Measurements from ENCODE around the gene TPT1.
A peak's percentile ranks its signal among the peaks of the same experiment; 100 is the strongest.

The TPT1 gene

DNA sequence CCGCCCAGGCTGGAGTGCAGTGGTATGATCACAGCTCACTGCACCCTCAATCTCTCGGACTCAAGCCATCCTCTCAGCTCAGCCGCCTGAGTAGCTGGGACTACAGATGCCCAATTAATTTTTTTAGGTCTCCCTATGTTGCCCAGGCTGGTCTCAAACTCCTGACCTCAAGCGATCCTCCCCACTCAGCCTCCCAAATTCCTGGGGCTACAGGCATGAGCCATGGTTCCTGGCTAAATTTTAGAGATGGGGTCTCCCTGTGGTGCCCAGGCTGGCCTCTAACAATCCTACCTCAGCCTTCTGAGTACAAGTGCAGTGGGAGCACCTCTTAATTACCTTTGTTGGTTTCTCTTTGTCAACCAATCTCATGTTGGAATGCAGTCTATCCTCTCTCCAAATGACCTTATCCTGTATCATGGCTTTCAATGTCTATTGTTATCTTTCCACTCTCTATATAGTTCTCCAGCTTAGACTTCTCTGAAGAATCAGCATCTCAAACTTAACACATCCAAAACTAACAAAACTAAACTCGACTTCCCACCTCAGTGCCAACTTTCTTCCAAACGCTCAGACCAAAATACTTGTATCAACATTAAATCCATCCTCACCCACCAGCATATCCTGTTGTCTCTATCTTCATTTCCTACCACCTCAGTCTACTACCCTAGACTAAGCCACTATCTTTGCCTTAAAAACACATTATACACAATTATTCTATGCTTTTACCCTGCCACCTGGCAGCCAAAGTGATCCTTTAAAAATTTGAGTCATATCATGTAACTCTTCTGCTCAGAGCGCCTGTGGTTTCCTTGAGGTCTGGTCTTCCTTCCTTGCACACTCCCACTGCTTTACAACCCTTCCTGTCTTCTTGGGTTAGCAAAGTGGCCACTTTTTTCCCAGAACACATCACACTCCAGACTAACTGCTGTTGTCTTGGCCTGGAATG lies 6.7 kb downstream of the TPT1 start:
- peak; percentile 63 for DNase-seq (ENCODE audit: low read depth)

DNA sequence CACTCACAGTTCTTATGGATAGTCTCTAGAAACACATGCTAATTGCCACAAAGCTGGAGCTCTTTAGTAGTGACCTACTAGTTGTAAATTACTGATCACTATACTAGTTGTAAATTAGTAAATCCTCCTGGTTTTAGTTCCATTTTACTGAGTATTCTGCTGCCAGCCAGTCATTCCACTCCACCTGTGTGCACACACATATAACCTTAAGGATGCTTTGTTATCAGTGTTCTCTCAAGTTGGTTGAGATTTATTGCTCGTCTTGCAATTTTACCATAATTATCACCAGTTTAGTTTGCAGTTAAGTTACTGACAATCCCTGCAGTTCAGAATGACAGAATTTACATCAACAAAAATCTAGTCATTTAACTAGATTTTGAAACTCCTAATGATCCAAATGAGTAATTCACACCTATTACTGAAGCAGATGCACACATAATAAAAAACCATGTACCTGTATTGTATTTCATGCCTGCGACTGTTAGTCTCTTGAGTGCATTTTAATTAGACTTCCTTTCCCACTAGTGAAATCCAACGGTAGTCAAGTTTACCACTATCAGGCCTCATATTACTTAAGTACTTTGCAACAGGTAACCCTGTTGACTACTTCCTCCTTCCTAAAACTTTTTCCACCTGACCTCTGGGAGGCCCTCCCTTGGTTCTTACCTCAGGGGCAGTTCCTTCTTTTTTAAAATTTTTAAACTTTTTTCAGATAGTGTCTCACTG lies 7.6 kb downstream of the TPT1 start:
- DNase-seq (ENCODE audit: low read depth), result no peak

DNA sequence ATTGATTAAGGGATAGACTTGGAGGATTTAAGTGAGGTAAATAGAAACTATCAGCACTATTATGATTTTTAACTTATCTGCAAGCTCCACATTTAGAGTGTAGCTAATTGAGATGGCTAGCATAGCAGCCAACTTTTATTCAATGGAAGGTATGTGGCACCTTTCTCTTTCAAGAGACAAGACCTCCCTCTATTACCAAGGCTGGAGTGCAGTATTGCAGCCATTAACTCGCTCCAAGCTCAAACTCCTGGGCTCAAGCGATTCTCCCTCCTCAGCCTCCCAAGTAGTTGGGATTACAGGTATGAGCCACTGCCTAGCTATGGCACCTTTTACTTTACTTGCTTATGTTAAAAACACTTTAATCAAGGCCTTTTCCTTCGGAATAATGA lies 8.2 kb downstream of the TPT1 start:
- DNase-seq (ENCODE audit: low read depth), result no peak

DNA sequence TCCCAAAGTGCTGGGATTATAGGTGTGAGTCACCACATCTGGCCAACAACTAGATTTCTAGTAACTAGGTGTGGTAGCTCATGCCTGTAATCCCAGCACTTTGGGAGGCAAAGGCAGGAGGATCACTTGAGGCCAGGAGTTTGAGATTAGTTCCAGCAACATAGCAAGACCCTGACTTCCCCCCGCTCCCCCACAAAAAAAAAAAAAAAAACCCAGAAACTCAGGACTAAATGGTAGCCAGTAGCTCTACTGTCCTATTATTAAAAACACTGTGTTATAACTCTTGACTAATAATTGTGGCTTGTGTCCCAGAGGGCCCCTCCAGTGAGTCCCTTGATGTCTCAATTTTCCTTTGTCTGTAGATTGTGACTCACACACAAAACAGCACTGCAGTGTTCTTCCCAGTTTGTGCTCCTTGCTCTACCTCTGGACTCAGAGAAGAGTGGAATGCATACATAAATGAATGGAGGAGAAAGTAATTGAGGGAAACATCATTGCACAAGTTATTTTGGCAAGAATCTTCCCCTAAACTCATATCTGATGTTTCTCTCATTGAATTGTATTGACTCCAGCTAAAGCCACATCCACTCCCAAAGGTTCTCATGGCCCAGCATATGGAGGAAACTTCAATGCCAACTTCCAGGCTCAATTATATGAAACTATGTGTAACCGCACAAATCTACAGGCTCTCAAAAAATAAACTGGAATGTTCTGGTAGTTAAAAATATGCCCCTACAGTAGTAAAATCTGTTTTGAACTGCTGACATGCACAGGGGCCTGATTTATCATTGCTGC lies 8.8 kb downstream of the TPT1 start:
- DNase-seq (ENCODE audit: low read depth), result peak; percentile 87

DNA sequence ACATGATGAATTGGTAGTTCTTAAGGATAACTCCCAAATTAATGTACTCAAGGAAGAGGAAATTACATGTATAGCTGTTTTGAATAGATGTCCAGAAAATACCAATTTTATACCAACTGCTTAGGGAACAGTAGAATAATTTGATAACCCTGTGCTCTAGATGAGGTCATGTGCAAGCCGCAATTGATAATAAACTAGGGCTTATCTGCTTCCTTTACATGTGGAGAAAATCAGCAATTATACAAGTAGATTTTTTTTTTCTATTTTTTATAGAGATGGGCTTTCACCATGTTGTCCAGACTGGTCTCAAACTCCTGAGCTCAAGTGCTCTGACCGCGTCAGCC lies 9.3 kb downstream of the TPT1 start:
- DNase-seq (ENCODE audit: low read depth), result no peak

DNA sequence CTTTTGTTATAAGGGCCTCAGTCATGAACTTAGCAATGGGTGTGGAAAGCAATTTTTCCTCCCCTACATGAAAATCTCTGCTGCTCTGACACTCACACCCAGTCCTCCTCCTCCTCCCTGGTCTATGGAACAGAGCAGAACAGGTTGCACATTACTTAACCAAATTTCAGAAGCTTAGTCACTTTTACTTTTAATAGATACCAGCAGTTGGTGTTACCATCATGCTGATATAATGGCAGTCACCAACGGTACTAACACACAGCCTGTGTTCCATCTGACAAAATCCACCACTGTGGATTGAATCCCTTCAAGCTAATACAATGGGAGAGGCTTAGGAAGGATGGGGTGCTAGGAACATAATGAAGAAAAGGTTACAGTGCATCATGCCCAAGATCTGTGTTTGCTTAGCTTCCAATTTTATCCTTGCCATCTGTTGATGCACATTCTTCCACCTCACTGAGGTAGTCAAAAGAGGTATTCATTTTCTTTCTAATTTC lies 9.8 kb downstream of the TPT1 start:
- DNase-seq (ENCODE audit: low read depth), result no peak

DNA sequence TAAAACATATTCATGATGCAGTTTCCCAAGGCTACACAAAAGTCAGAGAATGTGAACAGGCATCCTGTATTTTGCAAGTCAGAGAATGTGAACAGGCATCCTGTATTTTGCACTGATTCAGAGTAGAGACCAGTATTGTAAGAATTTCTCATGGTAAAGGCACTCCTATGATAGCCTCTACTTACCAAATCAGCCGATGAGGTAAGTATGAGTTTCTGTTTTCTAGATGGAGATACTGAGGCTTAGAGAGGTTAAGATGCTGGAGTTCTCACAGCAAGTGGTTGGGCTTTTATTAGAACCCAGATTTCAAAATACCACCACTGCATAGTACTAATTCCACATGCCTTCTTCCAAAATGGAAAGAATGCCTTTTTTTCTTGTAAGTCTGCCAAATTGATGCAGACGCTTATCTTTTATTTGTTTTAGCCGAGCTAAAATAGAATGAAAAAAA lies 12.3 kb downstream of the TPT1 start:
- DNase-seq (ENCODE audit: low read depth), result peak; percentile 90

DNA sequence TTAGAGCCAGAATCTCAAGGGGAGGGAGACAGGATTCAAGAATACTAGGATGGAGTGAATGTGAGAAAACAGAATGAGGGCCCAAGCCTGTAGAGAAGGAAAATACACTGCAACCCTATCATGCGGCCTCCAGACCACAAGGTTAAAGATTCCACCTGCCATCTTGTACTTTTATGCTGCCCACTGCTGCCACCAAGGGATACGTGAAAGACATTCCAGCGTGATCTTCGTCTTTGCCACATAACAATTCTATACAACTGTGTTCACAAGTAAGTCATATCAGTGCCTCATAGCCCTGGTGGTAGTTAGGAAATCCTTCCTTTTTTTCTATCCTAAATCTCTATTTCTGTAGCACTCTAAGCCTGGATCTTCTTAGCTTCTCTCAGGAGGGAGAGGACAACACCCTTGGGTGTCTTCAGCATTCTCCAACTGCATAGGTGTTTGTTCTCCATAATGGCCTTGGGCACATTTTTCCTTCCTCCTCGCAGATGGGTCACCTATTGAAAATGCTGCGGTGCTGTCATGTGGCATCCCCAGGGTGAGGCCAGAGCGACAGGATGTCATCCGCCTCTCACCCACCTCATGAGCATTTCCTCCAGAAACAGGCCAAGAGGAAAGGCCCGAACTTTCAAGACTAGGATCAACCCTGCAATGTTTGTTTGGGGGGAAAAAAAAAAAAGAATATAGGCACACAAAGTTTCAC lies 13.6 kb downstream of the TPT1 start:
- DNase-seq (ENCODE audit: low read depth), result no peak

DNA sequence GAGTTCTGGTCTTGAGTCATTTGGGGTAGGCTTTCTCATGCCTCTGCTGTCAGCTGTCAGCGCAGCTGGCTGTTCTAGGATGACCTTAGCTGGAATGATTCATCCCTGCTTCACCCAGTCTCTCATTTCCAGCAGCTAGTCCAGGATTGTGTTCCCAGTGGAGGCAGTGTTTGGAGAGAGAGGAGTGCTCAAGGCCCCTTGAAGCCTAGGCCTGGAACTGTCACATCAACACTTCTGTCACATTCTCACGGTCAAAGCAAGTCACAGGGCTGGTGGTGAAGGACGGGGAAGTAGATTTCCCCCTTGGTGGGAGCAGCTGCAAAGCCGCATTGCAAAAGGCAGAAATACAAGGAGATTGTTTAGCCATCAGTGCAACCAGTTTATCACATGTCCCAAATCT lies 15.2 kb downstream of the TPT1 start:
- DNase-seq (ENCODE audit: low read depth), result peak; percentile 88

DNA sequence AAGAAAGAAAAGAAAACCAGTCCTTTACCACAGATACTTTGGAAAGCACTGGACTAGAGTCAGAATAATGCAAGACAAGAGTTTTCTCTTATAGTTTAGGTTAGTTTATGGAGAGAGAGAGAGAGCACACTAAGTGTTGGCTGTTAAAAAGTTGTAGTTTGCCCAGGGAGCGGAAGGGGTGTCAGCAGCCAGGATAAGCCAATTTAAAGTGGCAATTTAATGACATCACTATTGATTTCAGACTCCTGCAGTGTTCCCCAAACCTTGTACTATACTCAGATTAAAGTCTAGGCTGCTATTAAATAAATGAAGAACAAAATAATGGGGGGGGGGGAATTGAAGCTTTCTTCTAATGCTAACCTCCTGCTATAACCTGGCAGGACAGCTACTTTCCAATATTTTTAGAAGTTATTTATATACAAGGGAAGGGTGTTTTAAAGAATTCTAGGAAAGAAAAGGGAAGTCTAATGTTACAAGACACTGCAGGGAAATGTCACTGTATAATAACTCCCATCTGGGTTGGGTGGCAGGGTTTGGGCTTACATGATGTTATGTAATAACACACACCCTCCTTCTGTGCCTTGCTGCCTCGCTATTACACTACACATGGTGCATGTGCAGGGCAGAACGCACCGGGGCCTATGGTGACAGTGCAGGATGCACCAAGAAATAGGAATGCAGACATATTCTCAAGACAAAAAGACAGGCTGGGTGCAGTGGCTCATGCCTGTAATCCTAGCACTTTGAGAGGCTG lies 19.9 kb downstream of the TPT1 start:
- no peak for DNase-seq (ENCODE audit: low read depth)

DNA sequence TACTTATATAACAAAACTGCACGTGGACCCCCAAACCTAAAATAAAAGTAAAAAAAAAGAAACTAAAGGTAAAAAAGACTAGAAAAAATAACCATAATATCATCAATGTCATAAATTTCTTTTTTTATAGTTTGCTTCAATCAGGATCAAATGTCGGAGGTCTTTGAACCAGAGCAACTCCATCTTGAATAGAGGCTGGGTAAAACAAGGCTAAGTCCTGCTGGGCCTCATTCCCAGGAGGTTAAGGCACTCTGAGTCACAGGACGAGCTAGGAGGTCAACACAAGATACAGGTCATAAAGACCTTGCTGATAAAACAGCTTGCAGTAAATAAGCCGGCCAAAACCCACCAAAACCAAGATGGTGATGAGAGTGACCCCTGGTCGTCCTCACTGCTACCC lies 24.0 kb downstream of the TPT1 start:
- DNase-seq (ENCODE audit: low read depth), result no peak

DNA sequence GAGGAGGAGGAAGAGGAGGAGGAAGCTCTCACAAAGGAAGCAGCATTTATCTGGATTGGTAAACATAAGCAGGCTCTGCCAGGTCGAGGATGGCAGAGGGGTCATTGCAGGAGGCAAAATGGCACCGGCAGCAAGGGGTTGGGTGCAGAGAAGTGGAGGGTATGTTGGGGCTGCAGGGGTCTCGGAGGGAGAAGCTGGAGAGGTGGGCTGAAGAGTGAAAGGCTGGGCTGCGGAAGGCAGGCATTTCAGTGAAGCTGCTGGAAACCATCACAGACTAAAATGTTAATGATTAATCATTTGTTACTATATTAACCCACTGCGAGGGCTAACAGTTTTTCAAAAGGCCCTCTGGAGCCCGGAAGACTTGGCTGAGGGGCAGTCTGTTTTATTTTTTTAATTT lies 24.6 kb downstream of the TPT1 start:
- DNase-seq (ENCODE audit: low read depth), result no peak

DNA sequence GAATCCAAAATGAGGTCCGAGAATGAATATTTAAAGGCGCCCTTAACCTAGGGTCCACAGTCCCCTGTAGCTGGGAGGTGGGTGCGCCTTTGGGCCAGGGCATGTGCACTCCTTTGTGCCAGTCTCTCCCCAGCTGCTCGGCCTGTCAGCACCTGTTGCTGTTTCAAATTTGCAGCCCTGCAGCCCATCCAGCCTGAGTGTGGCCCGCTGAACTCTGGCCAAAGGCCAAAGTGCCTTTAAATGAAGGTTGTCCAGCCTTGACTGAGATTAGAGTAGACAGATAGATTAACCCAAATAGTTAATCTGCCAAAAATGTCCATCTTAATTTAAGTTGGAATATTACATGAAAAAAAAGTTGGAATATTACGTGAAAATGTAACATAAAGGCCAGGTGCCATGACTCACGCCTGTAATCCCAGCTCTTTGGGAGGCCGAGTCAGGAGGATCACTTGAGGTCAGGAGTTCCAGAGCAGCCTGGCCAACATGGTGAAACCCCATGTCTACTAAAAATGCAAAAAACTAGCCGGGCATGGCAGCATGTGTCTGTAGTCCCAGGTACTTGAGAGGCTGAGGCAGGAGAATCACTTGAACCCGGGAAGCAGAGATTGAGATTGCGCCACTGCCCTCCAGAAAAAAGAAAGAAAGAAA lies 25.3 kb downstream of the TPT1 start:
- DNase-seq (ENCODE audit: low read depth), result no peak

DNA sequence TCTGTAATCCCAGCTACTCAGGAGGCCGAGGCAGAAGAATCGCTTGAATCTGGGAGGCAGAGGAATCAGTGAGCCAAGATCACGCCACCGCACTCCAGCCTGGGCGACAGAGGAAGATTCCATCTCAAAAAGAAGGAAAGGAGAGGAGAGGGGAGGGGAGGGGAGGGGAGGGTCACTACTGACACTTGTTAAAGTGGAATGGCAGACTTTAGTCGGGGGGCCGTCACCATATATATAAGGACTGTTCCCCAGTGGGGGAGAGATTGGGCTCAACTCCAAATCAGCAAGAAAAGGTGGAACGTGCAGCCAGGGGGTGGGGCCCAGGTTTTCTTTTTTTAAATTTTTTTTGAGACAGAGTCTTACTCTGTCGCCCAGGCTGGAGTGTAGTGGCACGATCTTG lies 26.2 kb downstream of the TPT1 start:
- DNase-seq (ENCODE audit: low read depth), result no peak

DNA sequence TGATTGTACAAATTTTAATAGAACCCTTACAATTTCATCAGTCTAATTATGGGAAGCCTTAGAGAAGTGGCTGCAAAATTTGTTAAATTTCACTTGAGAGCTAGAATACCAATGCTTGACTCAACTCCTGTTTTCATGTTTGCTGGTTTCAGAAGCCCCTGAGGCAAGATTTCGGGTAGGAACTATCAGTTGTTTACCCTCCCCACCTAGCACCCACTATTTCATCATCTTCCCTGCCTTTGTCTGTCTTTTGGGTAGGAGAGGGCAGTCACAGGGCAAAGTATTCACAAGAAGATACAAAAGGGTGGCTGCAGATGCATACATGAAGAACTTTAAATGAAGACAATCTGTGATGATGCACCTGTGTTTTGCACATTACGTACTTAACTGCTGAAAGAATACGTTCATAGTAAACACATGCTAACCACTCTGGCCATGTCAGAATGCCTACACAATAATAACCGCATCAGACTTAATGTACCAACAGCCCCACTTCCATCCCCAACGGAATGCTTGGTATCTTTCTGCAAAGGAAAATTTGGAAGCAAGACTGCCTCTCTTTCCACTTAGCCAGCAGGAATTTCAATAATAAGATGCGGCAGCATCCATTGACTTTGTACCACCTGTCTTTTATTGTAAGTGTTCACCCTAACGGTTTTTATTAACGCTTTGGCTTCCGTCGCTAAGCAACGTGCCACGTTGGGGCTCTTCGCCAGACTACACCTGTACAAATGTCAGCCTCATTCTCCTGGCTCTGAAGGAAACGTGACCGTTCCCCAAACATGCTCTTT lies 30.4 kb downstream of the TPT1 start:
- DNase-seq (ENCODE audit: low read depth), result no peak

DNA sequence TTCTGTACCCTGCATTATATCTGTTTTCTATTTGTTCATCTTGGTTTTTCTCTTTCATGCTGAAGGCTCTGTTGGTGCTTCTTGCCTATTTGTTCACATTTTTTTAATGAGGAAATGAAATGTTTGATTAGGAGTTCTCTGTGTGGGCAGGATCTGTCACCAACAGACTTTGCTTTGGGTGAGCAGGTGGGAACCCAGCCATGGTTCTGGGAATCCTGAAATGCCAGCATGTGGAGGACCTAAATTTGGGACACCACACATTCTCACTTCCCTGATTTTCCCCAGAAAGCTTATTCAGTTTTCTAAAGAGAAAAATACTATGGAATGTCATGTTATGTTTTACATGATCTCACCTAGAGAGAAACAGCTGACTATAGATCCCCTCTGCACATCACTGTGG lies 34.0 kb downstream of the TPT1 start:
- no peak for DNase-seq (ENCODE audit: low read depth)

DNA sequence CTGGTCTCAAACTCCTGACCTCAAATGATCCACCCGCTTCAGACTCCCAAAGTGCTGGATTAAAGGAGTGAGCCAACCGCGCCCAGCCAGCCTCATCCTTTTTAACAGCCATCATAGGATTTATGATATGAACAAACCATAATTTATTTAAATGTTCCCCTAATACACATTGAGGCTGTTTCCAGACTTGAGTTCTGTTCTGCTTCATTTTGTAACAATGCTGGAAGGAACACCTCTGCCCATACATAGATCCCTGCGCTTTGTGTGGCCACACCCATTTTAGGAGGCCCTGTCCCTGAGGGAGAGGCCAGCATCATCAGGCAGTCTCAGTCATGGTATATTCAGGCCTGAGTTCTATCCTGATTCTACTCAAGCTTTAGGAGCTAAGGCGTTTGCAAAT lies 35.9 kb downstream of the TPT1 start:
- DNase-seq (ENCODE audit: low read depth), result no peak

DNA sequence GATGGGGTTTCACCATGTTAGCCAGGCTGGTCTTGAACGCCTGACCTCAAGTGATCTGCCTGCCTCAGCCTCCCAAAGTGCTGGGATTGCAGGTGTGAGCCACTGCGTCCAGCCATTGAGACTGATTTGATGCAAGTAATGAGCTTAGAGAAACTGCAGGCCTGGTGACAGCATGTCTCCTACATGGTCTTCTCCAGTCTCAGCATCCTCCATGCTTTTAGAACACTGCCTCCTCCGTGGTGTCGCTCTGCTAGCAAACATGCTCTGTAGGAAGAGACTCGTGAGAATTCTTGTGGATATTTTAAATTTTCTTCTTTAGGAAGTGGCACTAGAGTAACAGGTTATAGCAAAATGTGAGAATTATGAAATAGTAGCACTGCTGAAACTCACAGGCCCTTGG lies 37.1 kb downstream of the TPT1 start:
- DNase-seq (ENCODE audit: low read depth), result no peak

DNA sequence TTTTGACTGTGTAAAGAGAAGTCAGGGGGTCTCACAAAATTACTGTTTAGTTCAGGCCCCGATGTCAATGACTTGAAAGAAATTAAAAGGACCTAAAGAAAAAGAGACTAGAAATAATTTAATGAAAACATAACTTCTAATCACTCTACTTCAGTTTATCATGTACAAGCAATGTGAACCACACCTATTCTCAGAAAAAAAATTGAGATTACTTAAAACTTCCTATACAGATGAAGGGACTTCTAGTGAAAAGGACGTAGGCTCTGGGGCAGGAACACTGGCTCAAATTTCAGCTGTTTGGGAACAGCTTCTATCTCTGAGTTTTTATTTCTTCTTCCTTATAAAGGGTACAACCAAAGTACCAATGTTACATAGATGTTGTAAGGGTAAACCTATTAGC lies 38.0 kb downstream of the TPT1 start:
- DNase-seq (ENCODE audit: low read depth), result no peak

DNA sequence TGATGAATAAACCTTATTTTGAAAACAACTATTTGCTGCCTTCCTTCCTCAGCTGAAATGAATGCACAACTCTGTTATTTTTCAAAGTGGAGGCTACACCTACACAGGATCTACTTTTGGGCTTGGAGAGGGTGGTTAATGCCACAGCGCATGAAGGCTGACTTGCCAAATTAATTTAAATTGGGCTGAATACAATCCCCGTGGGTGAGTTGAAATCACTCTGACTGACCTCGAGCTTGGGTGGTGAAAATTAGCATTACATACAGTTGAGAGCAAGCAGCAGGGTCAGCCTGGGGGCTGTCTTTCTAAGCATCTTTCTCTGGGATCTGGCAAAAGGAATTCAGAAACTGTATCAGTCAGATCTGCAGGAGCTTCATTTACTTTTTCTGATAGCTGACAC lies 38.5 kb downstream of the TPT1 start:
- no peak for DNase-seq (ENCODE audit: low read depth)
